Gastrocnemius medialis (tissue), 4 donors: ENCODE data around the gene L3MBTL1. TPM values are rescaled to one million over a fixed set of nuclear protein-coding genes. Genes with fewer than 3 reads are reported as not detected.
"Not testable (repeated sequence)": the region's sequence is repeated elsewhere in the genome, so short reads cannot be mapped to it uniquely, and the experiment has no call there.

Experiments
- ATAC-seq, 2 donors: fragments of 150-250 bp; one replicate each; pipeline ENCODE4 v1.9.1; 2016
- DNase-seq, 2 donors: peaks; one replicate each; pipeline ENCODE4 v3.0.0-alpha.2; 2019
- H3K27ac ChIP-seq, 4 donors: fragments of 200-600 bp; sonication (generic); 1 replicate in 1 of 4; 2 replicates in 3 of 4; pipeline ENCODE4 v1.5.1; 2016 to 2018; ENCODE audit warnings: mild to moderate bottlenecking in 2 of 4, moderate library complexity in 1 of 4
- H3K27me3 ChIP-seq, 3 donors: fragments of 200-600 bp; sonication (generic) in 2 of 3; 1 replicate in 1 of 3; 2 replicates in 2 of 3; pipeline versions ENCODE4 v1.5.1 to v1.6.0; 2016 to 2019; ENCODE audit warnings: mild to moderate bottlenecking in 1 of 3, moderate library complexity in 1 of 3
- H3K36me3 ChIP-seq, 2 donors: fragments of 200-600 bp; sonication (generic) in 1 of 2; one replicate each; pipeline ENCODE4 v1.5.1; 2017 to 2018
- H3K4me1 ChIP-seq, 2 donors: fragments of 200-600 bp; sonication (generic) in 1 of 2; one replicate each; pipeline ENCODE4 v1.5.1; 2016 to 2017; ENCODE audit warnings: mild to moderate bottlenecking in 2 of 2
- H3K4me3 ChIP-seq, 4 donors: fragments of 200-600 bp; sonication (generic) in 3 of 4; 1 replicate in 1 of 4; 2 replicates in 3 of 4; pipeline ENCODE4 v1.5.1; 2016 to 2019; ENCODE audit warnings: mild to moderate bottlenecking in 2 of 4
- H3K9me3 ChIP-seq, 3 donors: fragments of 200-600 bp; sonication (generic) in 2 of 3; 1 replicate in 1 of 3; 2 replicates in 2 of 3; pipeline ENCODE4 v1.5.1; 2016 to 2019
- POLR2A ChIP-seq, 2 donors: fragments of 450-650 bp; IDR thresholded peaks; one replicate each; pipeline ENCODE4 v1.6.1; 2017; ENCODE audit warnings: antibody characterized with exemption in 2 of 2, mild to moderate bottlenecking in 2 of 2, moderate library complexity in 2 of 2
- in situ Hi-C, 4 donors: fragments of 200-750 bp; cut with MboI; loops; one replicate each; pipeline versions ENCODE4 v1.15.0 to v1.8.0; 2017; ENCODE audit warnings: low sequenced_read_pairs in 4 of 4
- intact Hi-C: fragments of 100-400 bp; cut with DNase I; formaldehyde crosslinking; loops from one replicate; pipeline ENCODE4 v1.15.1; 2023; ENCODE audit warnings: low total_unique reads
- total RNA-seq, 4 donors: library from RNA; depleted of rRNA; stranded (reverse); fragments of >200 nt; gene quantifications; one replicate each; pipeline versions ENCODE4 v1.1.0 to v1.2.3, GENCODE V29; 2016
- TF ChIP-seq, protein P1 (sequence below), 5 experiments: fragments of 450-650 bp in 3 of 5; fragments of 200-600 bp in 2 of 5; sonication (generic) in 2 of 5; IDR thresholded peaks in 4 of 5; conservative IDR thresholded peaks in 1 of 5; 1 replicate in 4 of 5; 2 replicates in 1 of 5; pipeline ENCODE4 v1.5.1; 2016 to 2019; ENCODE audit warnings: antibody characterized with exemption in 5 of 5, mild to moderate bottlenecking in 3 of 5, moderate library complexity in 3 of 5

L3MBTL1 gene
- total RNA-seq, 4 donors from 2014 or later: 1.1 to 6.0 (median 3.7) TPM

DNA sequence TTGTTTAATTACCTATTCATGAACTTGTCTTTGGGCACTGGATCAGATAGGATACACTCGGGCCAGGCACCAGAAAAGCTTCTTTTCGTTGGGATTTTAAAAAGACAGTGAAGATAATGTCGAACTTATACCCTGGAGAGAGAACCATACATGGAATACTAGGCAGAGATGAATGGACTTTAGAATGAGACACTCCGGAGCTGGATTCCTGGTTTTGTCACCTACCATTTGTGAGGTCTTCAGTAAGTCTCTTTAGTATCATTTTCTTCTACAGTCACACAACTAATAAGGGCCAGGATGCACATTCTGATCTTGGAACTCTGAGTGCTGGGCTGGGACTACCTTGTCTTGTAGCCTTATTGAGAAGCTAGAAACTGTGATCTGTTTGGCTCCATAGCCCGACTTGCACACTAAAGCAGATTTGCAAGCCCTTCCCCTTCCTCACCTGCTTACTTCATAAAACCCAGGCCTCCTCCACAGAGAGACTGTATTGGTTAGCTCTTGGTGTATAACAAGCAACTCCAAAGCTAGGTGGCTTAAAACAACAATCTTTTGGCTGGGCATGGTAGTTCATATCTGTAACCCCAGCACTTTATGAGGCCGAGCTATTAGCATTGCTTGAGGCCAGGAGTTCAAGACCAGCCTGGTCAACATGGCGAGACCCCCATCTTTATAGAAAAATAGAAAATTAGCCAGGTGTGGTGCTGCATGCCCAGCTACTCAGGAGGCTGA, 75.8 kb downstream of the L3MBTL1 start:
- in situ Hi-C loops: loop anchor here in 1 of 4 donors (5.0 kb wide), 1 partner anchor 131 kb away; no protein-coding TSS in a partner anchor
- intact Hi-C loops: no loop called here

DNA sequence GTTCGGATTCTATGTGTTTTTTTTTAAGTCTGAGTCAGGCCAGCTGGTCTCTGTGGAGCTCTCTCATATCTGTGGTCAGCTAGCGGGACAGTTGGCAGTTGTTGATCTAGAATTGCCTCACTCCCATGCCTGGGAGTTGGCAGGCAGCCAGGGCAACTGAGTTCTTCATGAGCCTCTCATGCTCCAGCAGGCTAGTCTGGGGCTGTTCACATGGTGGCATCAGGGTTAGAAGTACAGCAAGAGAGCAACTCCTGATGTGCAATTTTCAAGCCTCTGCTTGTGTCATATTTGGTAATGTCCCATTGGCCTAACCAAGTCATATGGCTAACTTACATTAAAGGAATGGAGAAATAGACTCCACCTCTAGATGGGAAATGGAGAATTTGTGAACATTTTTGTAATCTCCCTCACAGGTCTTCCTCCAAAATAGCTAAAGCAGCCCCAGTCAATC, 76.5 kb downstream of the L3MBTL1 start:
- Histone ChIP-seq H3K27me3 (no peaks in the 10 kb centered on the region), H3K4me1 (no peaks in the 10 kb centered on the region), H3K27ac (no peak overlapping the region), H3K9me3 (no peaks in the 10 kb centered on the region), H3K36me3 (no peaks in the 10 kb centered on the region), H3K4me3 (no peak overlapping the region)
- TF ChIP-seq, protein P1, sequence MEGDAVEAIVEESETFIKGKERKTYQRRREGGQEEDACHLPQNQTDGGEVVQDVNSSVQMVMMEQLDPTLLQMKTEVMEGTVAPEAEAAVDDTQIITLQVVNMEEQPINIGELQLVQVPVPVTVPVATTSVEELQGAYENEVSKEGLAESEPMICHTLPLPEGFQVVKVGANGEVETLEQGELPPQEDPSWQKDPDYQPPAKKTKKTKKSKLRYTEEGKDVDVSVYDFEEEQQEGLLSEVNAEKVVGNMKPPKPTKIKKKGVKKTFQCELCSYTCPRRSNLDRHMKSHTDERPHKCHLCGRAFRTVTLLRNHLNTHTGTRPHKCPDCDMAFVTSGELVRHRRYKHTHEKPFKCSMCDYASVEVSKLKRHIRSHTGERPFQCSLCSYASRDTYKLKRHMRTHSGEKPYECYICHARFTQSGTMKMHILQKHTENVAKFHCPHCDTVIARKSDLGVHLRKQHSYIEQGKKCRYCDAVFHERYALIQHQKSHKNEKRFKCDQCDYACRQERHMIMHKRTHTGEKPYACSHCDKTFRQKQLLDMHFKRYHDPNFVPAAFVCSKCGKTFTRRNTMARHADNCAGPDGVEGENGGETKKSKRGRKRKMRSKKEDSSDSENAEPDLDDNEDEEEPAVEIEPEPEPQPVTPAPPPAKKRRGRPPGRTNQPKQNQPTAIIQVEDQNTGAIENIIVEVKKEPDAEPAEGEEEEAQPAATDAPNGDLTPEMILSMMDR (IDR thresholded peaks at IDR 0.05 in 4 of 5, conservative IDR thresholded peaks at IDR 0.05 in 1 of 5): no peak
- no peak for TF ChIP-seq POLR2A (IDR thresholded peaks at IDR 0.05)
- no peak for ATAC-seq
- intact Hi-C loops (no loop called here), in situ Hi-C loops (loop anchor here in 1 of 4 donors (5.0 kb wide), 1 partner anchor 132 kb away; no protein-coding TSS in a partner anchor)
- DNase-seq: peak in 1 of 2 donors; percentile 36

More for the DNA sequence above, 75.8 kb downstream of the L3MBTL1 start:
- Histone ChIP-seq H3K36me3 (no peaks in the 10 kb centered on the region), H3K27ac (no peak overlapping the region), H3K4me3 (no peak overlapping the region), H3K27me3 (no peaks in the 10 kb centered on the region), H3K9me3 (no peaks in the 10 kb centered on the region), H3K4me1 (no peaks in the 10 kb centered on the region)
- TF ChIP-seq, protein P1 (IDR thresholded peaks at IDR 0.05 in 4 of 5, conservative IDR thresholded peaks at IDR 0.05 in 1 of 5): no peak
- no peak for TF ChIP-seq POLR2A (IDR thresholded peaks at IDR 0.05)
- no peak for DNase-seq
- ATAC-seq: no peak

DNA sequence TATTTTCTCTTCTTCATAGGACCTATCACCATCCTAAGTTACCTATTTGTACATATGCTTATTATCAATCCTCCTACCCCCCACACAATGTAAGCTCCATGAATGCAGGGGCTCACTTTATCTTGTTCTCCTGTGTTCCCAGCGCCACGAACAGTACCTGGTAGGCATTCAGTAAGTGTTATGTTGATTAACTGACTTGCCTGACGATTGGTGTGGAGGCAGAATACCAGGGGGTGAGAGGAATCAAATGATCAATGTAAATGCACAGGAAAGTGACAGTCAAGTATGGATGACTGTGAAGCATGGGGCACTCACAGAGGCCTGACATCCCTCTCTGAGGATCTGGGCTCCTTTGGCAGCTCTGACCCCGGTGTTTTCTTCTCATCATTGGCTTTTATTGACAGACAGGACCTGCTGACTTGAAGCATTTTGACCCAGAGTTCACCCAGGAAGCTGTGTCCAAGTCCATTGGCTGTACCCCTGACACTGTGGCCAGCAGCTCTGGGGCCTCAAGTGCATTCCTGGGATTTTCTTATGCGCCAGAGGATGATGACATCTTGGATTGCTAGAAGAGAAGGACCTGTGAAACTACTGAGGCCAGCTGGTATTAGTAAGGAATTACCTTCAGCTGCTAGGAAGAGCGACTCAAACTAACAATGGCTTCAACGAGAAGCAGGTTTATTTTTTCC, 77.1 kb downstream of the L3MBTL1 start:
- Histone ChIP-seq H3K27me3 (no peaks in the 10 kb centered on the region), H3K4me3 (no peak overlapping the region), H3K9me3 (no peaks in the 10 kb centered on the region), H3K36me3 (no peaks in the 10 kb centered on the region), H3K4me1 (peaks cover 0 to 1% of the 10 kb centered on the region in 2 donors), H3K27ac (no peak overlapping the region)
- ATAC-seq (no peak), DNase-seq (no peak)
- TF ChIP-seq POLR2A (IDR thresholded peaks at IDR 0.05): no peak
- TF ChIP-seq, protein P1 (IDR thresholded peaks at IDR 0.05 in 4 of 5, conservative IDR thresholded peaks at IDR 0.05 in 1 of 5): no peak
- in situ Hi-C loops: loop anchor here in 1 of 4 donors (5.0 kb wide), 1 partner anchor 132 kb away; no protein-coding TSS in a partner anchor
- intact Hi-C loops: no loop called here

DNA sequence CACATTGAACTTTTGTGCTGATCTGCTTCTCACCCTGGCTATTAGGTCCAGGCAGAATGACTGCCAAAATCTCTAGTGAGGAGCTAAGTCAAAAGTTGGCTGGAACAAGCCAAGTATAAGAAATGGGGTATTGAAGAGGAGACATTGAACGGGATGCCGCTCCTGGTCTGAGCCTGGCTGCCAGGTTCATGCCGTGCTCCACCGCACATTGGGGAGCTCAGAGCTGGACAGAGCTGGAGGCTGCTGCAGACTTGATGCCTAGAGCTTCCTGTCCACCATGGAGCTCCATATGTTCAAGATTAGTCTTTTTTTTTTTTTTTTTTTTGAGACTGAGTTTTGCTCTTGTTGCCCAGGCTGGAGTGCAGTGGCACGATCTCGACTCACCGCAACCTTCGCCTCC, 79.1 kb downstream of the L3MBTL1 start:
- no peaks in the 10 kb centered on the region for H3K27me3 ChIP-seq
- in situ Hi-C loops (no loop called here), intact Hi-C loops (no loop called here)
- H3K4me3 ChIP-seq: no peak overlapping the region
- TF ChIP-seq, protein P1 (IDR thresholded peaks at IDR 0.05 in 4 of 5, conservative IDR thresholded peaks at IDR 0.05 in 1 of 5): no peak
- no peak for TF ChIP-seq POLR2A (IDR thresholded peaks at IDR 0.05)
- ATAC-seq (no peak), DNase-seq (no peak)
- H3K4me1 ChIP-seq: peaks cover 10 to 15% of the 10 kb centered on the region in 2 donors
- H3K27ac ChIP-seq: no peak overlapping the region
- H3K36me3 ChIP-seq: no peaks in the 10 kb centered on the region
- H3K9me3 ChIP-seq: no peaks in the 10 kb centered on the region

DNA sequence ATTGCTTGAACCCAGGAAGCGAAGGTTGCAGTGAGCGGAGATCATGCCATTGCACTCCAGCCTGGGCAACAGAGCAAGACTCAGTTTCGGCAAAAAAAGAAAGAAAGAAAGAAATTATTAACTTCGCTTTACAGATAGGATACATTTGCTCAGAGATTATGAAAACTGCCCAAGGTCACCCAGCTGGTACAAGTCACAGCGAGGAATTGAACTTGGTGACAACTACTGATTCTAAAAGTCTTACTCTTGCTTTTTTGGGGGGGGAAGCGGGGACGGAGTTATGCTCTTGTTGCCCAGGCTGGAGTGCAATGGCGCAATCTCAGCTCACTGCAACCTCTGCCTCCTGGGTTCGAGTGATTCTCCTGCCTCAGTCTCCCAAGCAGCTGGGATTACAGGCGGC, 81.0 kb downstream of the L3MBTL1 start:
- H3K27ac ChIP-seq, DNase-seq, in situ Hi-C loops, ATAC-seq, H3K9me3 ChIP-seq, intact Hi-C loops, H3K36me3 ChIP-seq, H3K4me3 ChIP-seq, H3K27me3 ChIP-seq: not testable (repeated sequence)
- peaks cover 12 to 16% of the 10 kb centered on the region in 2 donors for H3K4me1 ChIP-seq
